Measurements from ENCODE around the gene PELO. TPM values are rescaled to one million over a fixed set of nuclear protein-coding genes. Genes with fewer than 3 reads are reported as not detected.

Gene PELO
- total RNA-seq, 1 donor from 2014 or later, result 44.7 TPM

DNA sequence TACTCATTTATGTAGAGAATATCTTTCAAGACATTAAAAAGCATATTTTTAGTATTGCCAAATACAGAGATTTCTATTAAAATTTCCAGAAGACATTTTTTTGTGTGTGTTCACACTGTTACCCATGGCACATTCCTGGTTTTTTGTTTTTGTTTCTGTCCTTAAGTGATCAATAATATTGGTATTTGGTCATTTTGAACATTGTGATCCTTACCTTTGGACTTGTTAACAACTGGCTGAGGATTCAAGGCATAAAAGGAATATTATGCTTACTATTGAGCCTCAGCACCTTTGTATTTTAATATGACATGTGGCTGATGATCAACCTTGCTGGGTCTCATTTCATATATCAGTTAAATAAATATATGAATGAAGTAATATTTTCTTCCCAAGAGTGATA is 41.9 kb downstream of the PELO start:
- DNase-seq (ENCODE audit: low spot score), result no peak

DNA sequence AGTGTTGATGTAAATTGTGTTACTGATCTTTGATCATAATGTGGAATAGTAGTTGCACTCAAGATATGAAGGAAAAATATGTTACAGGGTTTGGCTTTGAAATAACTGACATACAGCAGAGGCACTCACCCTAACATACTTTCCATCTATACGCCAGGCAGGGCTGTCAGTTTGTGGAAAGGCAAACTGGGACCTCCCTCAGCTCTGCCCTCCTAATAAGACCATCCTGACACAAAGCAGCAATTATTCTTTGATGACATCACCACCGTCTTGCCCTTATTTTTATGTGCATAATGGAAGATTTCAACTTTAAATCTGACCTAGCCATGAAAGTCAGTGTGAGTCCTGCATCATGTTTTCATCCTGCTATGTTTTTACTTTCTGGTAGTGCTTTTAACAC is 42.9 kb downstream of the PELO start:
- no peak for DNase-seq (ENCODE audit: low spot score)

DNA sequence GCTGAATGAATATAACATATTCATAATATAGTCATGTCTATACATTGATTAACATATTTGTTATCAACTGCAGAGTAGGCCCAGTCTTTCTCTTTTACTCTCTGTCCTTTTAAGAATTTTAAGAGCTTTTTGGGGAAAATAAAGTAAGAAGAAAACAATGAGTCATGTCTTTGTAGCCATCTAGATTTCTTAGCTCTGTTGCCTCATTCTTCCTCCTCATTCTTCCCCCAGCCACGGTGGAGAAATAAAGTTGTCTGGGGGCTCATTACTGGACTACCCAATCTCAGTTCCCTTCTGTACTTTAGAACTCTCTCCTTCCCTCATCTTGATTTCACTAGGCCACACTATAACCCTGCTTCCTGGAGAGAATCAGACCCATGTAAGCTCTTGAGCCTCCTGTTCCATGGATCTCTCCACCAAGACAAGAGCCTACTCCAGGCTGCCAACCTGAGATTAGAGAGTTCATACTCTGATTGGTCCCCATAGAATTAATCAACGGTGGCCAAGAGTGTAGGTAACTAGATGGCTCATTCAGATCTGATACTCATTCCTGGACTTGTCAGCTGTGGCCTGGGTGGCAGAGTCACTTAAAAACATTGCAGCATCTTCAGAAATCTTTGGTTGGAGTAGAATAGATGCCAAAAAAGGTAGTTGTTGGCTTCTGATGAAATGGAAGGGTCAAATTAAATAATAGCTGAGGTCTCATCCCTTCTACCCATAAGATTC is 44.2 kb downstream of the PELO start:
- DNase-seq (ENCODE audit: low spot score), result no peak

DNA sequence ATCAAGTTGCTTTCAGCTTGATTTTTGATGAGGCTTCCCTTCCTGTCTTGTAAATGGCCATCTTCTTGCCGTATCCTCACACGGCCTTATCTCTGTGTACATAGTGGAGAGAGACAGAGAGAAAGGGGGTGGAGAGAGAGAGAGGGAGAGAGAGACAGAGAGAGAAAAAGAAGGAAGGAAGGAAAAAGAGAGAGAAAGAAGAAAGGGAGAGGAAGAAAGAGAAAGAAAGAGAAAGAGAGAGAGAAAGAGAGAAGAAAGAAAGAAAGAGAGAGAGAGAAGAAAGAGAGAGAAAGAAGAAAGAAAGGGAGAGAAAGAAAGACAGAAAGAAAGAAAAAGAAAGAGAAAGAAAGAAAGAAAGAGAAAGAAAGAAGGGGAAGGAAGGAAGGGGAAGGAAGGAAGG is 46.6 kb downstream of the PELO start:
- DNase-seq (ENCODE audit: low spot score), result no peak

DNA sequence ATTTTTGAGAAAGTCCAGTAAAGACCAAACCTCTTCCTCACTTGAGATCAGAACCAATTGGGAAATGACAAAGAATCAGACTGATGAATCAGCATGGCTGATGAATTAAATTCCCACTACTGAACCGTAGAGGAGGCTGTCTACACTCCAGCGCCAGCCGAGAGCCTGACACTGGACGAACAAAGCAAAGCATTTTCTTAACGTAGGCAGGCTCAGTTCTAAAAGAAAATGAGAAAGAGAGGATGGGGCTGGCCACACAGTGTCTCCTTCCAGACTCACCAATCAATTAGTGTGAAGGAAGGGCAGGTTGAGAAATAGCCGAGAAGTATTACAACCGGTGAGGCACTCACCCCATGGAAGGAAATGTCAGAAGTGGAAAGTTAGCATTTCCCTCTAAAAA is 49.4 kb downstream of the PELO start:
- DNase-seq (ENCODE audit: low spot score), result no peak

Other genes with a start within 250 kb of the PELO start
- 170 TPM for gene ITGA1, start within 50 bp of the PELO start, total RNA-seq
- gene ITGA2, start 201.4 kb downstream of the PELO start, total RNA-seq, result 40.5 TPM